Measurements from ENCODE around the gene PLCB1.

DNA sequence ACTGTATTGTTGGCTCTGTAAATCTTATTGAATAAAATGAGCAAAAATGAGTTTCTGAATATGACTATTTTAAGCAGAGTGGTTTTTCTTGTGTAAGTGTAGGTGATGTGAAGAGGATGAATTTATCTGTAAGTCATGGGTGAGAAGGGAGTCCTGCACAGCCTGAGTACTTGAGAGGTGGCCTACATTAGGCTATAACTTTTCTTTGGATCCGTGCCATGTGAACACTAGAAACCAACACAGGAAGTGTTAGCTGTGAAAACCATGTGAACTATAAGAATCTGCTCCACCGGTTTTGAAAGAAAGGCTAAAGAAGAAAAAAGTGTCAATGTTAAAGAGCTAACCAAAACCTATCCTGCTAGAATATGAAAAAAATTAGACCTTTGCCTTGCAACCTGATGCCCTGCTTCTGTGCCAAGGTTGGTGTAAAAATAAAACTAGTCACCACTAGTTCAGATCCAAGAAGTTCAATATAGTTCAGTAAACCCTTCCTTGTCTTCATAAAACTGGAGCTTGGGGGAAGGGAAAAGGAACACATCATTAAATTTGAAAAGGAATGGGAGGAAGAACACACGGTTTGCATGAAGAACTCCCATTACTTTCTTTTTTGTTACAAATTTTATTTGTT lies 21.3 kb downstream of the PLCB1 start:
- no peak for TF ChIP-seq POLR2A (IDR thresholded peaks at IDR 0.05; ENCODE audit: low read length)
- TF ChIP-seq GATA1 (IDR thresholded peaks at IDR 0.05; ENCODE audit: low read depth, low read length) = no peak
